ENCODE results near the gene HAGH.

DNA sequence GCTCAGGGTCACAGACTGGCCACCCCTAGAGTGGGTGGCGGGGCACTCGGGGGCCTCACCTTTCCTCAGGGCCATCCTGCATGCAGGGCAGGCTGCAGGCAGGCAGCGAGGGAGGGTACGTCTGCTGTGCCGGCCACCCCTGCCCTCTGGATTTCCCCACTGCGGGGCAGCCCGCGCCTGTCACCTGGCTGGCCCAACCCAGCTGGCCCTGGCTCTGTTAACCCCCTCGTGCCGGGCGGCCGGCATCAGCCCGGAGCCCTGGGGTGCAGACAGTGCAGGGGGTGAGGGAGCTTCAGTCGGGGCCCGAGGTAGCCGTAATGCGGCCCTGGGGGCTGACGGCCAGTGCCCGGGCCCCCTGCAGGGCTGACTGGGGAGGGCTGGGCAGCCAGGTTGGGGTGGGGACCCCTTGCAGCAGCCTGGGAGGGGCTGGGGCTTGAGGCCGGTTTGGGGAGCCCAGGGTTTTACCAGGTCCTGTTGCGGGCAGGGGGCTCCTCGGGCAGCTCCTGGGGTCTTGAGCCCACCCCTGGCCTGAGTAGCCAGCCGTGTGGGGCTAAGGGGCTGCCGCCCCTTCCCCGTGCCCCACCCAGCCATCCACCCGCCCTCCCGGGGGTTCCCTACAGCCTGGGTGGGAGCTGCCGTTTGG, 32.9 kb downstream of the HAGH start, which contains the start of gene IGFALS:
- TF ChIP-seq, protein P1, sequence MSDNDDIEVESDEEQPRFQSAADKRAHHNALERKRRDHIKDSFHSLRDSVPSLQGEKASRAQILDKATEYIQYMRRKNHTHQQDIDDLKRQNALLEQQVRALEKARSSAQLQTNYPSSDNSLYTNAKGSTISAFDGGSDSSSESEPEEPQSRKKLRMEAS (CRISPR knock-in tag; IDR thresholded peaks at IDR 0.05): no peak
- TF ChIP-seq, protein P2, sequence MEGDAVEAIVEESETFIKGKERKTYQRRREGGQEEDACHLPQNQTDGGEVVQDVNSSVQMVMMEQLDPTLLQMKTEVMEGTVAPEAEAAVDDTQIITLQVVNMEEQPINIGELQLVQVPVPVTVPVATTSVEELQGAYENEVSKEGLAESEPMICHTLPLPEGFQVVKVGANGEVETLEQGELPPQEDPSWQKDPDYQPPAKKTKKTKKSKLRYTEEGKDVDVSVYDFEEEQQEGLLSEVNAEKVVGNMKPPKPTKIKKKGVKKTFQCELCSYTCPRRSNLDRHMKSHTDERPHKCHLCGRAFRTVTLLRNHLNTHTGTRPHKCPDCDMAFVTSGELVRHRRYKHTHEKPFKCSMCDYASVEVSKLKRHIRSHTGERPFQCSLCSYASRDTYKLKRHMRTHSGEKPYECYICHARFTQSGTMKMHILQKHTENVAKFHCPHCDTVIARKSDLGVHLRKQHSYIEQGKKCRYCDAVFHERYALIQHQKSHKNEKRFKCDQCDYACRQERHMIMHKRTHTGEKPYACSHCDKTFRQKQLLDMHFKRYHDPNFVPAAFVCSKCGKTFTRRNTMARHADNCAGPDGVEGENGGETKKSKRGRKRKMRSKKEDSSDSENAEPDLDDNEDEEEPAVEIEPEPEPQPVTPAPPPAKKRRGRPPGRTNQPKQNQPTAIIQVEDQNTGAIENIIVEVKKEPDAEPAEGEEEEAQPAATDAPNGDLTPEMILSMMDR (IDR thresholded peaks at IDR 0.05): no peak
- TF ChIP-seq CBFB (CRISPR knock-in tag; IDR thresholded peaks at IDR 0.05; ENCODE audit: low read depth) (no peak), ELF4 (CRISPR knock-in tag; IDR thresholded peaks at IDR 0.05; ENCODE audit: low read depth) (no peak), JUN (CRISPR knock-in tag; IDR thresholded peaks at IDR 0.05) (no peak), SP1 (CRISPR knock-in tag; conservative IDR thresholded peaks at IDR 0.05) (no peak), PRRX2 (CRISPR knock-in tag; IDR thresholded peaks at IDR 0.05) (no peak)
- TF ChIP-seq, protein P3, sequence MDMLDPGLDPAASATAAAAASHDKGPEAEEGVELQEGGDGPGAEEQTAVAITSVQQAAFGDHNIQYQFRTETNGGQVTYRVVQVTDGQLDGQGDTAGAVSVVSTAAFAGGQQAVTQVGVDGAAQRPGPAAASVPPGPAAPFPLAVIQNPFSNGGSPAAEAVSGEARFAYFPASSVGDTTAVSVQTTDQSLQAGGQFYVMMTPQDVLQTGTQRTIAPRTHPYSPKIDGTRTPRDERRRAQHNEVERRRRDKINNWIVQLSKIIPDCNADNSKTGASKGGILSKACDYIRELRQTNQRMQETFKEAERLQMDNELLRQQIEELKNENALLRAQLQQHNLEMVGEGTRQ (CRISPR knock-in tag; IDR thresholded peaks at IDR 0.05): no peak
- TF ChIP-seq, protein P4, sequence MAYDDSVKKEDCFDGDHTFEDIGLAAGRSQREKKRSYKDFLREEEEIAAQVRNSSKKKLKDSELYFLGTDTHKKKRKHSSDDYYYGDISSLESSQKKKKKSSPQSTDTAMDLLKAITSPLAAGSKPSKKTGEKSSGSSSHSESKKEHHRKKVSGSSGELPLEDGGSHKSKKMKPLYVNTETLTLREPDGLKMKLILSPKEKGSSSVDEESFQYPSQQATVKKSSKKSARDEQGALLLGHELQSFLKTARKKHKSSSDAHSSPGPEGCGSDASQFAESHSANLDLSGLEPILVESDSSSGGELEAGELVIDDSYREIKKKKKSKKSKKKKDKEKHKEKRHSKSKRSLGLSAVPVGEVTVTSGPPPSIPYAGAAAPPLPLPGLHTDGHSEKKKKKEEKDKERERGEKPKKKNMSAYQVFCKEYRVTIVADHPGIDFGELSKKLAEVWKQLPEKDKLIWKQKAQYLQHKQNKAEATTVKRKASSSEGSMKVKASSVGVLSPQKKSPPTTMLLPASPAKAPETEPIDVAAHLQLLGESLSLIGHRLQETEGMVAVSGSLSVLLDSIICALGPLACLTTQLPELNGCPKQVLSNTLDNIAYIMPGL (CRISPR knock-in tag; IDR thresholded peaks at IDR 0.05): no peak
- TF ChIP-seq, protein P5, sequence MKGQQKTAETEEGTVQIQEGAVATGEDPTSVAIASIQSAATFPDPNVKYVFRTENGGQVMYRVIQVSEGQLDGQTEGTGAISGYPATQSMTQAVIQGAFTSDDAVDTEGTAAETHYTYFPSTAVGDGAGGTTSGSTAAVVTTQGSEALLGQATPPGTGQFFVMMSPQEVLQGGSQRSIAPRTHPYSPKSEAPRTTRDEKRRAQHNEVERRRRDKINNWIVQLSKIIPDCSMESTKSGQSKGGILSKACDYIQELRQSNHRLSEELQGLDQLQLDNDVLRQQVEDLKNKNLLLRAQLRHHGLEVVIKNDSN (CRISPR knock-in tag; IDR thresholded peaks at IDR 0.05): no peak

All from WTC11 (cell line).